ENCODE data around the gene ARHGEF11. TPM values are rescaled to one million over a fixed set of nuclear protein-coding genes. Genes with fewer than 3 reads are reported as not detected.

Gene ARHGEF11
- total and polyA plus RNA-seq, 9 of the 15 experiments (the other 6 are each of a cell fraction or from before 2014, with no cell fraction given): 0.14 to 15.5 (median 9.0) TPM

DNA sequence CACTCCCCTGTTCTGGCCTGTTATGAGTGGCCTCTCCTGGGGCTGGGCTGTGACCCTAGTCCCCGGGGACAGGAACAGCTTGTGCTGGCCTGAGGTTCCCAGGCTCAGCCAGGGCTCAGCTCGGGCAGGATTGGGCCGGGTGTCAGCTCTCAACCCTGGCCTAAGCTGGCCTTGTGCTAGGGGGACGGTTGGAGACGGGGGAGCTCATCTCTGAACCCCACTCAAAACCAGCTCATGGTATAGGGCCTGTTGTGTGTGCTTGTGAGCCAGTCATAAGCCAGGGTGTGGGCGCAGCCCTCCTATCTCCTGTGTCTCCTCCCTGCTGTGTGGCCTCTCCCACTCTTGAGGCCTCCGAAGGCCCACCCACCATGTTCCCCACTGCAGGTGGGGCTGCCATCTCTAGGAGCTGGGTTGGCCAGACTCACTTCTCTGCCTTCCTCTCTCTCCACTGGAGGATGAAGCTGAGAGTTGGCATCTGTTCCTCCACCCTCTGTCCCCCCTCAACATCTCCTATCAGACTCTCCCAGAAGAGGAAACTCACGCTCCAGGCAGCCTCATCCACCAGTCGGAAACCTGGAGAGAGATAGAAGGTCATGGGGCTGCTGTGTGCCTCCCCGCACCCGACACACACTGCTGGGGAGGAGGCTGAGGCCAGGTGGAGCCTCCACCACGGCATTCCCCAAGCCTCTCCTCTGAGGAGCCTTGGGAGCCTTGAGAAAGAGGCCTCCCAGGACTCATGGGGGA is 150.7 kb downstream of the ARHGEF11 start (continued):
- TF ChIP-seq HINFP (tag; conservative IDR thresholded peaks at IDR 0.05; ENCODE audit: low read depth) (no peak), ZNF175 (CRISPR knock-in tag; IDR thresholded peaks at IDR 0.05; ENCODE audit: low read depth) (0 out of 2 replicates have a peak, but pooled peaks have one; percentile 40), HMBOX1 (IDR thresholded peaks at IDR 0.05) (no peak), GABPB2 (CRISPR knock-in tag; conservative IDR thresholded peaks at IDR 0.05) (no peak), RAD21 (CRISPR knock-in tag; conservative IDR thresholded peaks at IDR 0.05 in 1 of 2, IDR thresholded peaks at IDR 0.05 in 1 of 2) (no peak), SOX6 (IDR thresholded peaks at IDR 0.05) (peak; percentile 36; the same call in 1 of the 2 replicates), CHD4 (IDR thresholded peaks at IDR 0.05; ENCODE audit: insufficient read depth, insufficient replicate concordance, low read depth, low read length, poor library complexity, severe bottlenecking) (no peak), HDAC1 (IDR thresholded peaks at IDR 0.05) (peak in 1 of 2 experiments; percentile 45; a peak in 1 of 4 replicates), GABPB1 (CRISPR knock-in tag; IDR thresholded peaks at IDR 0.05) (no peak), BCL6 (CRISPR knock-in tag; IDR thresholded peaks at IDR 0.05) (no peak), ZNF133 (CRISPR knock-in tag; IDR thresholded peaks at IDR 0.05) (no peak), XRCC4 (IDR thresholded peaks at IDR 0.05; ENCODE audit: extremely low read depth, insufficient read depth, insufficient read length) (no peak), CCNT2 (IDR thresholded peaks at IDR 0.05; ENCODE audit: borderline replicate concordance, extremely low read depth, insufficient read length, low read depth, low read length) (no peak), ZNF347 (CRISPR knock-in tag; IDR thresholded peaks at IDR 0.05; ENCODE audit: low read depth) (no peak), ZFP36 (IDR thresholded peaks at IDR 0.05; ENCODE audit: low read depth, low read length, partially characterized antibody) (peak; percentile 36), PKNOX1 (IDR thresholded peaks at IDR 0.05) (no peak), BACH1 (tag; IDR thresholded peaks at IDR 0.05) (no peak), TCFL5 (CRISPR knock-in tag; conservative IDR thresholded peaks at IDR 0.05) (no peak)
- TF ChIP-seq, protein P1, sequence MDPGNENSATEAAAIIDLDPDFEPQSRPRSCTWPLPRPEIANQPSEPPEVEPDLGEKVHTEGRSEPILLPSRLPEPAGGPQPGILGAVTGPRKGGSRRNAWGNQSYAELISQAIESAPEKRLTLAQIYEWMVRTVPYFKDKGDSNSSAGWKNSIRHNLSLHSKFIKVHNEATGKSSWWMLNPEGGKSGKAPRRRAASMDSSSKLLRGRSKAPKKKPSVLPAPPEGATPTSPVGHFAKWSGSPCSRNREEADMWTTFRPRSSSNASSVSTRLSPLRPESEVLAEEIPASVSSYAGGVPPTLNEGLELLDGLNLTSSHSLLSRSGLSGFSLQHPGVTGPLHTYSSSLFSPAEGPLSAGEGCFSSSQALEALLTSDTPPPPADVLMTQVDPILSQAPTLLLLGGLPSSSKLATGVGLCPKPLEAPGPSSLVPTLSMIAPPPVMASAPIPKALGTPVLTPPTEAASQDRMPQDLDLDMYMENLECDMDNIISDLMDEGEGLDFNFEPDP (CRISPR knock-in tag; IDR thresholded peaks at IDR 0.05): no peak
- TF ChIP-seq, protein P2, sequence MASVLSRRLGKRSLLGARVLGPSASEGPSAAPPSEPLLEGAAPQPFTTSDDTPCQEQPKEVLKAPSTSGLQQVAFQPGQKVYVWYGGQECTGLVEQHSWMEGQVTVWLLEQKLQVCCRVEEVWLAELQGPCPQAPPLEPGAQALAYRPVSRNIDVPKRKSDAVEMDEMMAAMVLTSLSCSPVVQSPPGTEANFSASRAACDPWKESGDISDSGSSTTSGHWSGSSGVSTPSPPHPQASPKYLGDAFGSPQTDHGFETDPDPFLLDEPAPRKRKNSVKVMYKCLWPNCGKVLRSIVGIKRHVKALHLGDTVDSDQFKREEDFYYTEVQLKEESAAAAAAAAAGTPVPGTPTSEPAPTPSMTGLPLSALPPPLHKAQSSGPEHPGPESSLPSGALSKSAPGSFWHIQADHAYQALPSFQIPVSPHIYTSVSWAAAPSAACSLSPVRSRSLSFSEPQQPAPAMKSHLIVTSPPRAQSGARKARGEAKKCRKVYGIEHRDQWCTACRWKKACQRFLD (CRISPR knock-in tag; IDR thresholded peaks at IDR 0.05): peak; percentile 71; the same call in 1 of the 2 replicates

All from K562 (cell line).